HG03139 (cell line): ENCODE data around the gene USP50.
"Not testable (repeated sequence)": the region's sequence is repeated elsewhere in the genome, so short reads cannot be mapped to it uniquely, and the experiment has no call there.

Experiments
- ATAC-seq: cut with Tn5 transposase; IDR thresholded peaks from one replicate; pipeline ENCODE4 v1.9.1; 2021; ENCODE audit not compliant: unreplicated experiment

The USP50 gene

GRCh38 chr15:50505656-50506055 lies 40.8 kb downstream of the USP50 start:
- ATAC-seq, result not testable (repeated sequence)

- no peak for ATAC-seq
These were observed 43.3 kb downstream of the USP50 start for GRCh38 chr15:50503144-50503543.

- ATAC-seq, result no peak
These were observed 44.7 kb downstream of the USP50 start for GRCh38 chr15:50501815-50502214.

DNA sequence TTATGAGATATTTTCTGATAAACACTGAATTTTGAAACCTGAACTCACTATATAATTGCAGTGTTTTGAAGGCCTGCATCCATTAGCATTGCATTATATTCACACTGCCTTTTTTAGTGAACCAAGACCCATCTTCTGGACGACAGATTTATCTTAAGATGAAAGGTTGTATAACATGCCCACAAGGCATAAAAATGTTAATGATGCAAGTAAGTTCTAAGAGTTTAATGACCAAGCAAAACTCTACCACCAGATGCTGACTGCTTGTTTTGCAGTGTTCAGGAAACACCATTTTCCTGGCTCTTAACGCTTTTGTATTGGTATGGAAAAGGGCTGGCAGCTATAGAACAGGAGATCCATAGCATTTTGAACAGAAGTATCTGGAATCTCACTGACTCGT lies 46.1 kb downstream of the USP50 start:
- no peak for ATAC-seq

- ATAC-seq, result no peak
These were observed 49.8 kb downstream of the USP50 start for GRCh38 chr15:50496692-50497091.

DNA sequence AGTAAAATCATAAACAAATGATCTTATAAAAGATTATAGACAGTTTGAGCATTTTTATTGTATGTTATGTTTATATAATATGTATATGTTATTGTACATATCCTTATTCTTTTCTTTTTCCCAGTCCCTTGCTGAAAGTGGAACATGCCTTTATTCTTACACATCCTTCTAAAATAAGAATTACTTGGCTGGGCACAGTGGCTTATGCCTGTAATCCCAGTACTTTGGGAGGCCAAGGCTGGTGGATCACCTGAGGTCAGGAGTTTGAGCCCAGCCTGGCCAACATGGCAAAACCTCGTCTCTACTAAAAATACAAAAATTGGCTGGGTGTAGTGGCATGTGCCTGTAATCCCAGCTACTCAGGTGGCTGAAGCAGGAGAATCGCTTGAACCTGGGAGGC lies 51.9 kb downstream of the USP50 start:
- ATAC-seq, result not testable (repeated sequence)

- ATAC-seq, result no peak
These were observed 52.8 kb downstream of the USP50 start for GRCh38 chr15:50493625-50494024.

DNA sequence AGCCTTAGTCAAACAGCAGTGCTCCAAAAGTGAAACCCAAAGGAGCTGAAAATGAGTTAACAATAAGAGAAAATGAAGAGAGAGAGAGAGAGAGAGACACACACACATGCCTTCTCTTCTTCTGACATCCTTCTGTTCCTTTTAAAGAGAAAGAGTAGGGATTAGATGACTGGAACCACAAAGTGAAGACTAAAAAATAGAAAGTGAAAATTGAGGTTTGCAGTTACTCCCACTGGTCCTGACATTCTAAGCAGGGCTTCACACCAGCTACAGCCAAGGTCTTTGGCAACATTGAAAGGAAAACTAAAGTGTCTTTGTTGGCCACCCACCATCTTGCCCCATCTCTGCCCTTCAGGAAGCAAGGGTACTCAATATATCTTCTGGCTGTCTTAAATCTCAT lies 59.2 kb downstream of the USP50 start:
- ATAC-seq, result no peak

GRCh38 chr15:50485389-50485788 lies 61.1 kb downstream of the USP50 start:
- no peak for ATAC-seq

GRCh38 chr15:50484781-50485180 lies 61.7 kb downstream of the USP50 start:
- peak; percentile 63 for ATAC-seq

DNA sequence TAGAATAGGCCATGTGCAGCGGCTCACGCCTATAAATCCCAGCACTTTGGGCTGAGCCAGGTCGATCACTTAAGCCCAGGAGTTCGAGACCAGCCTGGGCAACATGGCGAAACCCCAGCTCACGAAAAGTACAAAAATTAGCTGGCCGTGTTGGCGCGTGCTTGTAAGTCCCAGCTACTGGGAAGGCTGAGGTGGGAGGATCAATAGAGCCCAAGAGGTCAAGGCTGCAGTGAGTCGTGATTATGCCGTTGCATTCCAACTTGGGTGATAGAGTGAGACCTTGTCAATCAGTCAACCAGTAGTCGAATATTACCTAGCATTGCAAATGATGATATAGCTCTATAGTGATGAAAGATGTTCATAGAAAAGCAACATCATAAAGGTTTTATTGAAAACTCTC lies 70.3 kb downstream of the USP50 start:
- ATAC-seq, result no peak

DNA sequence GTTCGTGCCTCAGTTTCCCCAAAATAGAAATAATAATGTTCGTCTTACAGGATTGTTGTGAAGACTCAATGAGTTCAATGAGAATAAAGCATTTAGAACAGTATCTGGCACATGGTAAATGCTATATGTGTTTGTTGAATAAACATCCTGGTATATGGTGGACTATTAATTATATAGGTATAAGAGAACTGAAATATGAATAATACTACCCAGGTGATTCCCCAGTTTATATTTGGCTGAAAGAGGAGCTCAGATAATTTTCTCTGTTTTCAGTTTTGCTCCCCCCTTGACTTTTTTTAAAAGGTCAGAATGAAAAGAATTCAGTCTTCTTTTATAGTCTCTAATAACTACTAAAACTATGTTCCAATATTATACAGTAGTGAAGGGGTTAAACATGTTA lies 75.4 kb downstream of the USP50 start:
- no peak for ATAC-seq

DNA sequence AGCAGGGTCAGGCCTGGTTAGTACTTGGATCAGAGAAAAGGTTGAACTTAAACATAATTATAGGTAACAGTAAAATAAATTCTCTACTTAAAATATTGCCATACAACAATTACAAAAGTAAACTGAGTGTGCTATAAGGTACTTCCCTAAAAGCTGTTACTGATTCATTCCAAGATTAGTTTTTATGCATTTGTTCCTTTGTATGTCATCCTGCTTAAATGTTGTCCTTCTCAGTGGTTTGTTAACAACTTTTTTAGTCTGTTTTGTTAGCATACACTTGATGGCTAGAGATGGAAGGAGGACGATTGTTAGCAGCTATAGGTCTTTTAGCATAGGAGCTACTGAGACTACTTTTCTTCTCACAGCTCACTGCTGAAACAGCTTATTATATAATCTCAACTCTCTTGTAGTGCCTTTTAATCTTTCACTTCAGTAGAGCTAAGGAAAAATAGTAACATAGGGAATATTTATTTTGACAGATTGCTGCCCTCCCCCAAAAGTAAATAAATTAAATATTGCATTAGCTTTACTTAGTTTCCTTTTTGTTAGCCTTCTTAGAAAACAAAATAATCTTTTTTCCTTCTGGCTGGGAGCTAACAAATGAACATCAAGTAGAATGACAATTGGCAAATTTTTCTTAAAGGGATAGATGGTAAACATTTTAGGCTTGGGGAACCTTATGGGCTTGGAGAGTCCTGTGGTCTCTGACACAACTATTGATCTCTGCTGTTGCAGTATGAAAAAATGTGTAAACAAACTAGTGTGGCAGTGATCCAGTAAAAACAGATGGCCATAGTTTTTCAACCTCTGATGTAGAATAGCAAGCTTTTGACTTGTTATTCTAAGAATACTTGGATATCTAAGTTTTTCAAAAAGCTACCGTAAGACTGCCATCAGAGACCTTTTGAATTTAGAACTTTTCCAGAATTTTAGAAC lies 82.8 kb downstream of the USP50 start:
- ATAC-seq, result no peak

DNA sequence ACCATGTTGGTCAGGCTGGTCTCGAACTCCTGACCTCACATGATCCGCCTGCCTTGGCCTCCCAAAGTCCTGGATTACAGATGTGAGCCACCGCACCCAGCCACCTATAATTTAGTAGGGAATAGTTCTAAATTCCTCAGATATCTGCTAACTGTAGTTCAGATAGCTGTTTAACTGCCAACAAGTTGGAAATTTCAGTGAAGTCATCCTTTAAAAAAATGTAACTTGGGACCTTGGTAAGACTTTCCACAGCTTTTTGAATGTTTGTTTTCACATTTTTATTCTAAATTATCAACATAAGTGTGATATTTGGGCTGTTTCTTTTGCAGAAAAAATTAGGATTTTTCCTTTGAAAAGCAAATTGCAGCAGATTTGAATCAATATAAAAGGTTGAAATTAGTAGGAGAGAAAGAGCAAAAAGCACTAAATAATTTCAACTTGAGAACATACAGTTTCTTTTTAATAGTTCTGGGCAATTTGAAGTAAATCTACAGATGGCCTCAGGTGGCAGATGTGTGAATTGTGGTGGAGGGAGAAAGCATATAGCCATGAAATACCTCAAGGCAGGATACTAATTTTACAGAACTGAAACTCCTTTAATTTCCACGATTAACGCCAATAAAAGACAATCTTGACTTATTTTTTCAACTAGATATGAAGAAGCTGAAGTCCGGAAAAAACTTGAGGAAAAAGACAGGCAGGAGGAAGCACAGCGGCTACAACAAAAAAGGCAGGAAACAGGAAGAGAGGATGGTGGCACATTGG lies 87.9 kb downstream of the USP50 start:
- ATAC-seq, result no peak

- no peak for ATAC-seq
These were observed 93.5 kb downstream of the USP50 start for GRCh38 chr15:50452927-50453326.
